Progenitor cell of endocrine pancreas (in vitro differentiated cells): ENCODE results near the gene HDAC8. TPM values are rescaled to one million over a fixed set of nuclear protein-coding genes. Genes with fewer than 3 reads are reported as not detected.

ENCODE experiments used
- DNase-seq: peaks from one replicate; pipeline ENCODE4 v3.0.0; 2021; ENCODE audit warnings: low spot score; ENCODE audit not compliant: unreplicated experiment
- H3K27ac Mint-ChIP-seq: 2 replicates; pipeline ENCODE4 v1.8.0; 2021; ENCODE audit warnings: mild to moderate bottlenecking, moderate library complexity, mixed read lengths
- H3K27me3 Mint-ChIP-seq: 2 replicates; pipeline ENCODE4 v1.8.0; 2021; ENCODE audit warnings: mixed read lengths
- H3K36me3 Mint-ChIP-seq: 2 replicates; pipeline ENCODE4 v1.8.0; 2022; ENCODE audit warnings: mixed read lengths; ENCODE audit not compliant: insufficient read depth
- H3K4me1 Mint-ChIP-seq: 2 replicates; pipeline ENCODE4 v1.8.0; 2021; ENCODE audit warnings: low read depth, mixed read lengths
- H3K4me3 Mint-ChIP-seq: 2 replicates; pipeline ENCODE4 v1.8.0; 2021; ENCODE audit warnings: low read depth, mild to moderate bottlenecking, moderate library complexity, mixed read lengths
- H3K9me3 Mint-ChIP-seq: 2 replicates; pipeline ENCODE4 v1.8.0; 2021; ENCODE audit warnings: low read depth, mixed read lengths
- total RNA-seq: library from RNA; stranded (reverse); gene quantifications from 2 replicates; pipeline ENCODE4 v1.2.1, GENCODE V29; 2021
- TF ChIP-seq, protein P1 (sequence below): fragments of 200-600 bp; sonication (generic); IDR thresholded peaks from one replicate; pipeline ENCODE4 v1.5.0; 2021; ENCODE audit warnings: antibody characterized with exemption, mild to moderate bottlenecking; ENCODE audit not compliant: unreplicated experiment

HDAC8 gene
- total RNA-seq, 1 donor from 2014 or later = 38.4 TPM

DNA sequence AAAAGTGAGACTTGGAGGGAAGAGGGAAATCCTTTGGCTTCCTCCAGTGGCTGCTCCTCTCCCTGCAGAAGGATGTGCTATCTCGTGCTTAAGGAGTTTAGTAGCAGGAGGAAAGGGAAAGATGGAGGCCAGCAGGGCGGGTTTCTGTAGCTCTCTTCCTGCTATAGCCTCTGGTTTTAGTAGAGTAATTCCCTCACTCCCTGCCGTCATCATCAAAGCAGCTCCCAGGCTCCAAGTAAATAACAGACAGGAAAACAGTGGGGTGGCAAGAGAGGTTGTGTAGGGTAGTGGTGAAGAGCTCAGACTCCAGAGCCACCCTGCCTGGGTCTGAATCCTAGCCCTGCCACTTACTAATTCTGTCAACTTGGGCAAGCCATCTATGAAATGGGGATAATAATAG, 185.4 kb downstream of the HDAC8 start:
- Mint-ChIP-seq H3K4me1 (peaks cover 7% of the 10 kb centered on the region), H3K36me3 (peaks cover 4% of the 10 kb centered on the region), H3K4me3 (no peak overlapping the region), H3K27ac (no peak overlapping the region), H3K9me3 (peaks cover 16% of the 10 kb centered on the region), H3K27me3 (no peaks in the 10 kb centered on the region)
- TF ChIP-seq, protein P1, sequence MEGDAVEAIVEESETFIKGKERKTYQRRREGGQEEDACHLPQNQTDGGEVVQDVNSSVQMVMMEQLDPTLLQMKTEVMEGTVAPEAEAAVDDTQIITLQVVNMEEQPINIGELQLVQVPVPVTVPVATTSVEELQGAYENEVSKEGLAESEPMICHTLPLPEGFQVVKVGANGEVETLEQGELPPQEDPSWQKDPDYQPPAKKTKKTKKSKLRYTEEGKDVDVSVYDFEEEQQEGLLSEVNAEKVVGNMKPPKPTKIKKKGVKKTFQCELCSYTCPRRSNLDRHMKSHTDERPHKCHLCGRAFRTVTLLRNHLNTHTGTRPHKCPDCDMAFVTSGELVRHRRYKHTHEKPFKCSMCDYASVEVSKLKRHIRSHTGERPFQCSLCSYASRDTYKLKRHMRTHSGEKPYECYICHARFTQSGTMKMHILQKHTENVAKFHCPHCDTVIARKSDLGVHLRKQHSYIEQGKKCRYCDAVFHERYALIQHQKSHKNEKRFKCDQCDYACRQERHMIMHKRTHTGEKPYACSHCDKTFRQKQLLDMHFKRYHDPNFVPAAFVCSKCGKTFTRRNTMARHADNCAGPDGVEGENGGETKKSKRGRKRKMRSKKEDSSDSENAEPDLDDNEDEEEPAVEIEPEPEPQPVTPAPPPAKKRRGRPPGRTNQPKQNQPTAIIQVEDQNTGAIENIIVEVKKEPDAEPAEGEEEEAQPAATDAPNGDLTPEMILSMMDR = no peak
- DNase-seq = no peak

- Mint-ChIP-seq H3K36me3 (peaks cover 2% of the 10 kb centered on the region), H3K9me3 (peaks cover 7% of the 10 kb centered on the region), H3K27me3 (no peaks in the 10 kb centered on the region), H3K27ac (peak overlapping the region; percentile 33), H3K4me3 (no peak overlapping the region), H3K4me1 (peaks cover 16% of the 10 kb centered on the region)
- no peak for DNase-seq
- TF ChIP-seq, protein P1 = no peak
Measured at GRCh38 chrX:72382202-72382595, 190.4 kb downstream of the HDAC8 start.

GRCh38 chrX:72381439-72382201, 191.0 kb downstream of the HDAC8 start:
- Mint-ChIP-seq H3K4me1 (peaks cover 16% of the 10 kb centered on the region), H3K9me3 (peaks cover 8% of the 10 kb centered on the region), H3K36me3 (peaks cover 2% of the 10 kb centered on the region), H3K27ac (peak overlapping the region; percentile 33), H3K4me3 (no peak overlapping the region), H3K27me3 (no peaks in the 10 kb centered on the region)
- DNase-seq = no peak
- TF ChIP-seq, protein P1 = no peak

- peaks cover 3% of the 10 kb centered on the region for H3K4me1 Mint-ChIP-seq
- H3K36me3 Mint-ChIP-seq = no peaks in the 10 kb centered on the region
- no peaks in the 10 kb centered on the region for H3K27me3 Mint-ChIP-seq
- H3K9me3 Mint-ChIP-seq = peaks cover 14% of the 10 kb centered on the region
- TF ChIP-seq, protein P1 = no peak
- no peak overlapping the region for H3K27ac Mint-ChIP-seq
- no peak overlapping the region for H3K4me3 Mint-ChIP-seq
- DNase-seq = no peak
Measured at GRCh38 chrX:72376124-72376523, 196.5 kb downstream of the HDAC8 start.

GRCh38 chrX:72373136-72373535, 199.5 kb downstream of the HDAC8 start:
- Mint-ChIP-seq H3K4me1 (peaks cover 13% of the 10 kb centered on the region), H3K27ac (no peak overlapping the region), H3K27me3 (no peaks in the 10 kb centered on the region), H3K36me3 (peaks cover 1% of the 10 kb centered on the region), H3K4me3 (no peak overlapping the region), H3K9me3 (peaks cover 15% of the 10 kb centered on the region)
- DNase-seq = no peak
- TF ChIP-seq, protein P1 = no peak
